Chondrocyte (in vitro differentiated cells): ENCODE data around the gene HYCC1. TPM values are rescaled to one million over a fixed set of nuclear protein-coding genes. Genes with fewer than 3 reads are reported as not detected.
"Not testable (repeated sequence)": the region's sequence is repeated elsewhere in the genome, so short reads cannot be mapped to it uniquely, and the experiment has no call there.

Source experiments
- DNase-seq: peaks from one replicate; pipeline ENCODE4 v3.0.0; 2021; ENCODE audit warnings: mixed read lengths, low spot score
- H3K27ac Mint-ChIP-seq: one replicate; pipeline ENCODE4 v1.8.0; 2021; ENCODE audit warnings: mild to moderate bottlenecking, moderate library complexity, mixed read lengths; ENCODE audit not compliant: unreplicated experiment
- H3K27me3 Mint-ChIP-seq: 2 replicates; pipeline ENCODE4 v1.8.0; 2021; ENCODE audit warnings: low read depth, mixed read lengths
- H3K36me3 Mint-ChIP-seq: 2 replicates; pipeline ENCODE4 v1.8.0; 2021; ENCODE audit warnings: low read depth, mixed read lengths
- H3K4me1 Mint-ChIP-seq: 2 replicates; pipeline ENCODE4 v1.8.0; 2021; ENCODE audit warnings: low read depth, mild to moderate bottlenecking, mixed read lengths
- H3K4me3 Mint-ChIP-seq: one replicate; pipeline ENCODE4 v1.8.0; 2021; ENCODE audit warnings: mild to moderate bottlenecking, moderate library complexity, mixed read lengths; ENCODE audit not compliant: unreplicated experiment
- H3K9me3 Mint-ChIP-seq: 2 replicates; pipeline ENCODE4 v1.8.0; 2021; ENCODE audit warnings: low read depth, mixed read lengths
- total RNA-seq: library from RNA; stranded (reverse); gene quantifications from 3 replicates; pipeline ENCODE4 v1.2.1, GENCODE V29; 2021
- TF ChIP-seq, protein P1 (sequence below): fragments of 200-600 bp; sonication (generic); IDR thresholded peaks from 2 replicates; pipeline ENCODE4 v1.5.0; 2021; ENCODE audit warnings: antibody characterized with exemption, mild to moderate bottlenecking, moderate library complexity

Gene HYCC1
- total RNA-seq, 1 donor from 2014 or later, result 54.9 TPM

DNA sequence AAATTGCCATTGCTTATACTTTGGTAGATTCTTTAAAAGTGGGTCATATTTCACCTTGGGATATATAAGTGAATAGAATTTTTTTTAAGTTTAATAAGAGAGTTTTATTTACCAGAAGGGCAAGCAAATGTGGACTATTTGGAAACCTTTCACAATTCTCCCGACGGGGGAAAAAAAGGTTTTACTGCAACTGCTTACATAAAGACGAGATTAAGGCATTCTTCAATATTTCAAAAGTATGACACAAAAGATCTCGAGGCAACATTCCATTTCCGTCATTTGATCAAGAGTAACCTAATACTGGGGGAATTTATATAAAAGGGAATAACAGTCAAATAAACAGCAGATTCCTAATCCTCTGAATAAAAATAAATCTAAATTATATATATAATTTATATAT, 28.5 kb downstream of the HYCC1 start:
- TF ChIP-seq, protein P1, sequence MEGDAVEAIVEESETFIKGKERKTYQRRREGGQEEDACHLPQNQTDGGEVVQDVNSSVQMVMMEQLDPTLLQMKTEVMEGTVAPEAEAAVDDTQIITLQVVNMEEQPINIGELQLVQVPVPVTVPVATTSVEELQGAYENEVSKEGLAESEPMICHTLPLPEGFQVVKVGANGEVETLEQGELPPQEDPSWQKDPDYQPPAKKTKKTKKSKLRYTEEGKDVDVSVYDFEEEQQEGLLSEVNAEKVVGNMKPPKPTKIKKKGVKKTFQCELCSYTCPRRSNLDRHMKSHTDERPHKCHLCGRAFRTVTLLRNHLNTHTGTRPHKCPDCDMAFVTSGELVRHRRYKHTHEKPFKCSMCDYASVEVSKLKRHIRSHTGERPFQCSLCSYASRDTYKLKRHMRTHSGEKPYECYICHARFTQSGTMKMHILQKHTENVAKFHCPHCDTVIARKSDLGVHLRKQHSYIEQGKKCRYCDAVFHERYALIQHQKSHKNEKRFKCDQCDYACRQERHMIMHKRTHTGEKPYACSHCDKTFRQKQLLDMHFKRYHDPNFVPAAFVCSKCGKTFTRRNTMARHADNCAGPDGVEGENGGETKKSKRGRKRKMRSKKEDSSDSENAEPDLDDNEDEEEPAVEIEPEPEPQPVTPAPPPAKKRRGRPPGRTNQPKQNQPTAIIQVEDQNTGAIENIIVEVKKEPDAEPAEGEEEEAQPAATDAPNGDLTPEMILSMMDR, result no peak
- Mint-ChIP-seq H3K27me3 (no peaks in the 10 kb centered on the region), H3K4me1 (peaks cover 10% of the 10 kb centered on the region), H3K27ac (no peak overlapping the region), H3K4me3 (no peak overlapping the region), H3K36me3 (peaks cover 6% of the 10 kb centered on the region), H3K9me3 (no peaks in the 10 kb centered on the region)
- no peak for DNase-seq

DNA sequence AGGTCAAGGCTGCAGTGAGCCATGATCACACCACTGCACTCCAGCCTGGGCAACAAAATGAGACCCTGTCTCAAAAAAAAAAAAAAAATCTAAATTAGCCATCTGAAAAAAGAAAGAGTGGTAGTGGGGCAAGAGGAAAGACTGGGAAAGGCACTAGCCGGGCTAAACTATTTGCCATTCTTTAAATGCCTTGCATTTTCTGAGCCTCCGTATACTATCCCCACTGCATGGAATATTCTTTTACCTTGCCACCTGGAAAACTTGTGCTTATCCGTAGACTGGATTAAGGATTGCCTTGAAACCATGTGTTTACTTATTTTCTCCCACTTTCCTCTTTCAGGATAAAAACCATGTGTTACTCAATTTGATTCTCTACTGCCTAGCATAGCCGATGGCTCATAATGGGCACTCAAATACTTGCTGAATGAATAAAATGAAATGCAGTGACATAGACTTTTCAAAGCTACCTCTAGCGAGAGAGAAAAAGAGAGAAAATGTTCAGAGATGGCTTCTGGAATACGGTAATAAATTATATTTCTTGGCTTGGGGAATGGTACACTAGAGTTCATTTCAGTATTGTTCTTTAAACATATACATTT, 30.6 kb downstream of the HYCC1 start:
- no peak for DNase-seq
- H3K4me3 Mint-ChIP-seq, result no peak overlapping the region
- H3K4me1 Mint-ChIP-seq, result peaks cover 19% of the 10 kb centered on the region
- H3K27ac Mint-ChIP-seq, result no peak overlapping the region
- H3K36me3 Mint-ChIP-seq, result peaks cover 6% of the 10 kb centered on the region
- TF ChIP-seq, protein P1, result no peak
- H3K9me3 Mint-ChIP-seq, result no peaks in the 10 kb centered on the region
- H3K27me3 Mint-ChIP-seq, result no peaks in the 10 kb centered on the region

DNA sequence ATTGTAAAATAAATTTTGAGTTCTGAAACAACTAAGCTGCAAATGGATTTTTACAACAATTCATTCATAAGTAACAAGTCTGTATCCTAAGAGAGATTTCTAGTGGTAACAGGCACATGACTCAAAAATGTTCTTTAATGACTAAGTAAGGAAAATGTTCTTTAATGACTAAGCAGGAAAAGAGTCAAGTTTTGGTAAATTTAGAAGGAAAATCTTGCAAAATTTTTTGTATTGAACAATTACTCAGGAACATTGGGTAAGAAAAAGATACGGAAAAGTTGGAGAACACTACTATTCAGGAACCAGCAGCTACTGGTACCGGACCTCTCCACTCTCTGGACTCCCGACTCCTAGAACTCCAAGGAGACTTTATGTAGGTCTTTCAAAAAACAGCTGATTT, 33.5 kb downstream of the HYCC1 start:
- no peak overlapping the region for H3K4me3 Mint-ChIP-seq
- peak overlapping the region; percentile 92 for H3K27ac Mint-ChIP-seq
- H3K9me3 Mint-ChIP-seq, result no peaks in the 10 kb centered on the region
- TF ChIP-seq, protein P1, result no peak
- no peaks in the 10 kb centered on the region for H3K27me3 Mint-ChIP-seq
- no peak for DNase-seq
- peaks cover 23% of the 10 kb centered on the region for H3K4me1 Mint-ChIP-seq
- H3K36me3 Mint-ChIP-seq, result peaks cover 7% of the 10 kb centered on the region

DNA sequence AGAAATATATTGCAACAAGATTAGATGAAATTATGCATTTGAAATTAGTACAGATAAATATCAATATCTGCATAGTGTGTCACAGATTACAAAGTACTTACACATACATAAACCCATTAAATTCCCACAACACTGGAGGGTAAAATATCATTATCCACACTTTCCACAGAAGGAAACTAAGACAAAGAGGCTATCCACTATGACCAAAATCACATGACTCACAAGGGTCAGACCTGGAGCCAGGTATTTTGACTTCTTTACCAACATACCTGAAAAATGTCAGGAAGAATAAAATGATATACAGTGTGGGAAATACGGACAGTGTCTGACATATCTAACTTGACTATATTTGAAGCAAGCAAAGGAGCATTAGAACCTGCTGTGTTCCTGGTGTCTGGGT, 34.1 kb downstream of the HYCC1 start:
- no peak overlapping the region for H3K4me3 Mint-ChIP-seq
- H3K9me3 Mint-ChIP-seq, result no peaks in the 10 kb centered on the region
- peaks cover 23% of the 10 kb centered on the region for H3K4me1 Mint-ChIP-seq
- peaks cover 7% of the 10 kb centered on the region for H3K36me3 Mint-ChIP-seq
- H3K27ac Mint-ChIP-seq, result peak overlapping the region; percentile 92
- TF ChIP-seq, protein P1, result no peak
- no peak for DNase-seq
- H3K27me3 Mint-ChIP-seq, result no peaks in the 10 kb centered on the region

DNA sequence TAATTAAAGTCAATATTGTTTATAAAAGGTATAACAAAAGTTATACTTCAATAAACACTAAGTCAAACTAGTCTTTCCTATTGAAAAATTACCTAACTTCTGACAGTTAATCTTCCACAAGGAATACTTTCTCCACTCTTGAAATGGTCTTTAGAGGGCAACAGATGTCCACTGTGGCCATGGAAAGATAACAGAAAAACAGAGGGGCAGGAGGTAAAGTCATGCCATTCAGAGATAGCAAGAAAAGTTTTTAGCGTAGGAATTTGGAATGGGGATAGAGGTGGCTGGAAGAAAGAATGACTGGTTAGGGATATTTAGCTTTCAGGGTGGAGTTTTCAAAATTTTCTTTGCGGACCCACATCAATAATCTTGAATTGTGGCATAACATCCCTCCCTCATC, 34.7 kb downstream of the HYCC1 start:
- TF ChIP-seq, protein P1, result no peak
- H3K9me3 Mint-ChIP-seq, result no peaks in the 10 kb centered on the region
- H3K27ac Mint-ChIP-seq, result peak overlapping the region; percentile 92
- no peak overlapping the region for H3K4me3 Mint-ChIP-seq
- DNase-seq, result no peak
- peaks cover 12% of the 10 kb centered on the region for H3K36me3 Mint-ChIP-seq
- H3K27me3 Mint-ChIP-seq, result no peaks in the 10 kb centered on the region
- peaks cover 23% of the 10 kb centered on the region for H3K4me1 Mint-ChIP-seq

DNA sequence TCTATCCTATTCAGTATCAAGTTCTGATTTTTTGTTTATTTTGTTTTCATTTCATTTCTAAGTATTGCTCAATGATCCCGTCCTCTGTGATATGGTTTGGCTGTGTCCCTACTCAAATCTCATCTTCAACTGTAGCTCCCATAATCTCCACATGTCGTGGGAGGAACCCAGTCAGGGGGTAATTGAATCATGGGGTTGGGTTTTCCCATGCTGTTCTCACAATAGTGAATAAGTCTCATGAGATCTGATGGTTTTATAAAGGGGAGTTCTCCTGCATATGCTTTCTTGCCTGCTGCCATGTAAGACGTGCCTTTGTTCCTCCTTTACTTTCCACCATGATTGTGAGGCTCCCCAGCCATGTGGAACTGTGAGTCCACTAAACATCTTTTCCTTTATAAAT, 39.3 kb downstream of the HYCC1 start:
- not testable (repeated sequence) for DNase-seq, H3K27ac Mint-ChIP-seq, H3K9me3 Mint-ChIP-seq, H3K4me1 Mint-ChIP-seq, H3K4me3 Mint-ChIP-seq, H3K27me3 Mint-ChIP-seq
- H3K36me3 Mint-ChIP-seq, result peaks cover 12% of the 10 kb centered on the region
